ENCODE data around the gene GBP7.
"Not testable (repeated sequence)": the region's sequence is repeated elsewhere in the genome, so short reads cannot be mapped to it uniquely, and the experiment has no call there.

GBP7 gene

DNA sequence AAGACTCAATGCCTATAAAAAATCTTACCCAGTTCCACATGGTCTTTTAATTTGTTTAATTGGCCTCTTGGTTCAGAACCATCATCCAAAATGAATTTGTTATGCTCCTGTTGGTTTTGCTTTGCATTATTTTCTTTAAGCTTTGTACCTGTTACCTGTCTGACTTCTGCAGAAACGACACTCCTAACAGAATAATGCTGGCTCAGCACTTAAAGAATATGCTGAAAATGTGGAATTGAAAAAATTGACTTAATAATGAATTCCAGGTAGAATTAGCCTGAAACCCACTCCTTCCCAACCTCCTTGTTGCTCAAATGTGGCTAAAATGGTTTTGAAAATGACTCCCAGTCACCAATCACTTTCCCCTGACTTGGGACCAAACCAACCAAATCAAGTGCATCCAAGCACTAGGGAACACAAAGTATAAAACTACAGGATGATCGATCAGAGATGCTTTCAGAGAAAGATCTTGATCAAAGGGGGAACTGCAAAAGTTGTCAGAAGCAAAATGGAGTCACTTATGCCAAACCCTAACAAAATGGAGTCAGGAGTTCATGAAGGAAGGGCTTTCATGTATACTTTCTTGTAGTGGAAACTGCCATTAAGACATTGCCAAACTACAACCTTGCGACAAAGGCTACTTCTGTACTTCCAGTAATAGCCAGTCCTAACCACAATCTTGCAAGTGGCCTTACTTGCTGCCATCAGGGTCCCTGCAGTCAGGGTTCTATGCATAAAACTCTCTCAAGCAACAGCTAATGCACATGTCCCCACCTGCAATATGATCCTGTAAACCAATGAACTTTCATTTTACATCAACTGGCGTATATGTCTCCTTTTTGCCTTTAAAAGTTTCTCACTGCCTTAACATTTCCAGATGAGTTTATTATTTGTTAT is 5.4 kb downstream of the GBP7 start:
- DNase-seq (ENCODE audit: low spot score) = no peak

GRCh38 chr1:89169166-89169565 is 6.6 kb downstream of the GBP7 start:
- no peak for DNase-seq (ENCODE audit: low spot score)

DNA sequence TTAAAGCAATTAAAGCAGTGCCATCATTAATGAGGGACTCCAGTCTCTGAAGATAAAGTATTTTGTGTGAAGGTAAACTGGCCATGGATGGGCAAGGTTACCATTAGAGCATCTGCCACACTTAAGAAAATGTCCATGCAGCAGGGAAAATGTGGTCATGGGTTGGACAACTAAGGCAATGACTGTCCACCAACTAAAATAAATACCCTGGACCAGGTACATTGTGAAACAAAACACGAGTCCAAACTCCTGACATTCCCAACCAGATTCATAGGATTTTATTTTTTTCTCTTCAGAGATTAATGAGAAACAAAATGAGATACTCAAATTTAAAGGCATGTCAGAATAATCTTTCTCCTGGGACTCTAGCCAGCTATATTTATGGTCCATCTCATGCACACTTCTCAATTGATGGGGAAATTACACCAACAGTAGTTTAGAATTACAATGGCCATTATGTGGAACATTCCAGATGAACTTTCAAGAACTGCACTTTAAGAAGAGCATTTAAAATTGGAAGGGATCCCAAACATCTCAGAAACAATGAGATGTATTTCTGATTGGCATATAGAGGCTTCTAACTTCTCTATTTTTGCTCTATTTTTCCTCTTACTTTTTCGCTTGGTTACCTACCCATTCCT is 8.1 kb downstream of the GBP7 start:
- no peak for DNase-seq (ENCODE audit: low spot score)

DNA sequence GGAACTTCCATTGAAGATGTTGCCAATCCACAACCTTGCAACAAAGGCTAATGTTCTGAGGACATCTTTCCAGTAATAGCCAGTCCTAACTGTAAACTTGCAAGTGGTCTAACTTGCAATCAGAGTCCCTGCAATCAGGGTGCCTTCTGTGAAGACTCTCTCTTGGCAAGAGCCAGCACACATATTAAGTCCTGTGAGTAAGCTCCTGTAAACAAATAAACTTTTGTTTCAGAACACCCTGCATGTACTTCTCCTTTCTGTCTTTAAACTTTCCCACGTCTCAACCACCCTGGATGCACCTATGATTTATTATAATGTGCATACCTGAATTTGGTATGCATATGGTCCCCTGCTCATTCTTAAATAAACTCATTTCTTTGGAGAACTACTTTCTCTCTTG is 9.1 kb downstream of the GBP7 start:
- DNase-seq (ENCODE audit: low spot score) = no peak

DNA sequence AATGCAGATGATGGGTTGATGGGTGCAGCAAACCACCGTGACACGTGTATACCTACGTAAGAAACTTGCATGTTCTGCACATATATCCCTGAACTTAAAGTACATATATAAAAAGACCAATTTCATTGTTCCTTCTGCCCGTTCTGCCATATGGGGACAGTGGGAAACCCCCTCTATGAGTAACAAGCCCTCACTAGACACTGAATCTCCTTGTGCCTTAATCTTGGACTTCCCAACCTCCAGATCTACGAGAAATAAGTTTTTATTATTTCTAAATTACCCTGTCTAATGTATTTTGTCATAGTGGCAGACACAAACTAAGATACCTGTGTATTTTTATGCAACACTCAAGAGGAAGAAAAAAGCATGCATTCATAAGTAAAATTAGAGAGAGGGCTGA is 10.0 kb downstream of the GBP7 start:
- DNase-seq (ENCODE audit: low spot score) = no peak

GRCh38 chr1:89151047-89151446 is 24.8 kb downstream of the GBP7 start:
- no peak for DNase-seq (ENCODE audit: low spot score)

GRCh38 chr1:89149976-89150375 is 25.8 kb downstream of the GBP7 start:
- DNase-seq (ENCODE audit: low spot score) = no peak

- DNase-seq (ENCODE audit: low spot score) = no peak
Measured at GRCh38 chr1:89149229-89149628, 26.6 kb downstream of the GBP7 start.

DNA sequence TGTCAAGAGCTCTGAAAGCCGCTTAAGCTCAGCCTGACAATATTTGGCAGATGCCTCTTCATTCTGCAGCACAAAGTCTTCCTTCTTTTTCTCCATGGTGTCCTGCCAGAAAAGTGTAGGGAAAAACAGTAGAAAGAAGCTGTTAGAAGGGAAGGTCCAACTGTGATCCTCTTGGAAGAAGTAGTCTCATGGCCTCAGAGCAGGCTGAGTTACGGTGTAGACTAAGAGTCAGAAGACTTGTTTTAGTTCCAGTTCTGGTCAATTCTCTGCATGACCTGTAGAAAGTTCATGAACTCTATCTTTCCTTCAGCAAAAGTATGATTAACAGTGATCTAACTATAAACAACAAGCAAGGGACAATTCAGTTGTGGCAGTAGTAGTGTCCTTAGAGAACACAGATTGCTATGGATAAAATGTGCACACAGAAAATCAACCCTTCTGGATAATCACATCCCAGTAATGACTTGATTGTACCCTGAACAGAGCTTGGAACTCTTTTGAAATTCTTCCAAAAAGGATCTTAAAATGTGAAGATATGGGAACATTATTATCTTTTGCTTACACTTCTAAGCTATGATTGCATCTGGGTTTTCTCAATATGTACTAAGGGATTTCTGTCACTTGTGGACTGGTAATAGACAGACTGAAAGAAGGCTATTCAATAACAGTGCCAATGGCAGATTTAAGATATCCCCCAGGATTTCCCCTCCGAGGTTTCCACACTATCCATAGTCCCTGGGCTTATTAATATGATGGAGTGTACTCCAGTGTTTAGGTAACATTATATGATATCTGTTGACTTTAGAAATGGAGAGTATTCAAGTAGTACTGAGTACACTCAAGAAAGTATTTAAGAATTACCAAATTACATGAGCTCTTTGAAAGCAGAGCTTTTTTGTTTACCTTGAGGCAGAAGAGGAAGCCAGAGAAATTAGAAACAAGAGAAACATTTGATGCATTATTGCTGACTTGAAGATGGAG is 27.8 kb downstream of the GBP7 start:
- no peak for DNase-seq (ENCODE audit: low spot score)

GRCh38 chr1:89146721-89147120 is 29.1 kb downstream of the GBP7 start:
- no peak for DNase-seq (ENCODE audit: low spot score)

GRCh38 chr1:89143484-89143883 is 32.3 kb downstream of the GBP7 start:
- no peak for DNase-seq (ENCODE audit: low spot score)

DNA sequence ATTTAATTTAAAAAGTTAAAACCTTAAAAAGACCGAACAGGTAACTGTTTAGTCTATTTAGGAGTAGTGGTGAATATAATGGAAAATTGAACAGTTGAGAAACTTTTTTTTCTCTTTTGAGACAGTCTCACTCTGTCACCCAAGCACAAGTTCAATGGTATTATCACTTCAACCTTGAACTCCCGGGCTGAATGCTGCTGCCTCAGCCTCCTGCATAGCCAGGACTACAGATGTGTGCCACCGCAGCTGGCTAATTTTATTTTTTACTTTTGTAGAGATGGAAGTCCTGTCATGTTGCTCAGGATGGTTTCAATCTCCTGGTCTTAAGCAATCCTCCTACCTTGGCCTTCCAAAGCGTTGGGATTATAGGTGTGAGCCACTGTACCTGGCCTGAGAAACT is 33.6 kb downstream of the GBP7 start:
- no peak for DNase-seq (ENCODE audit: low spot score)

- no peak for DNase-seq (ENCODE audit: low spot score)
Measured at GRCh38 chr1:89133747-89134146, 42.1 kb downstream of the GBP7 start.

DNA sequence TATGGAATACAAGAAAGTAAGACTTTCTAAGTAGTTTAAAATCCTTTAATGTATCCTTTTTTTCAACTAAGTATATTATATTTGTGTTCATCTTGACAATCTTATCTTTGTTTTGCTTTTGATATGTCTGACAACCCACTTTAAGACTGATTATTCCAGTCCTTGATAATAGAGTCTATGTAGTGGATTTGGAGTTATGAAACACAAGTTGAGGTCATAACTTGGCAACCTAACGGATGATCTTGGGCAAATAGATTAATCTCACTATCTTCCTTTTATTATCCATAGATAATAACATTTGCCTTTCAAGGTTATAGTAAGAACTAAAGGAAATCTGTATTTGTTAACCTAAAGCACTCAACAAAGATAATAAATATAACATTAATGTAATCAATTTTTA is 45.1 kb downstream of the GBP7 start:
- DNase-seq (ENCODE audit: low spot score) = no peak

DNA sequence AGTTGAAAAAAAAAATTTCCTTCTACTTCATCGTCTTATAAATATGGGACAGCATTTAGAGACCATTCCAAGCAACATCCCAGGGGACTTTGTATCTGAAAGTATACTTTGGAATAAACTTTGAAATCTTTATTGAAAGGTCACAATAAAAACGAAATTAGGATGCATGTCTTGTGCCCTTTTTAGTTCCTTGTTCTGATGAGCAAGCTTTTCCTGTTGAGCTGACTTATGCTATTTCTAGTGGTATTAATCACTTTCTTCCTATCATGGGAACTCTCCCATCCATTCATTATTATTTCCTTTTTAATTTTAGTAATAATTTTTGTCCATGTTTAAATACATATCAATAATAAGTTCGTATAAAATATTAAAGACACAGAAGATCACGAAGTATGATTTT is 45.9 kb downstream of the GBP7 start:
- DNase-seq (ENCODE audit: low spot score) = no peak

GRCh38 chr1:89128003-89128458 is 47.8 kb downstream of the GBP7 start:
- DNase-seq (ENCODE audit: low spot score) = not testable (repeated sequence)

DNA sequence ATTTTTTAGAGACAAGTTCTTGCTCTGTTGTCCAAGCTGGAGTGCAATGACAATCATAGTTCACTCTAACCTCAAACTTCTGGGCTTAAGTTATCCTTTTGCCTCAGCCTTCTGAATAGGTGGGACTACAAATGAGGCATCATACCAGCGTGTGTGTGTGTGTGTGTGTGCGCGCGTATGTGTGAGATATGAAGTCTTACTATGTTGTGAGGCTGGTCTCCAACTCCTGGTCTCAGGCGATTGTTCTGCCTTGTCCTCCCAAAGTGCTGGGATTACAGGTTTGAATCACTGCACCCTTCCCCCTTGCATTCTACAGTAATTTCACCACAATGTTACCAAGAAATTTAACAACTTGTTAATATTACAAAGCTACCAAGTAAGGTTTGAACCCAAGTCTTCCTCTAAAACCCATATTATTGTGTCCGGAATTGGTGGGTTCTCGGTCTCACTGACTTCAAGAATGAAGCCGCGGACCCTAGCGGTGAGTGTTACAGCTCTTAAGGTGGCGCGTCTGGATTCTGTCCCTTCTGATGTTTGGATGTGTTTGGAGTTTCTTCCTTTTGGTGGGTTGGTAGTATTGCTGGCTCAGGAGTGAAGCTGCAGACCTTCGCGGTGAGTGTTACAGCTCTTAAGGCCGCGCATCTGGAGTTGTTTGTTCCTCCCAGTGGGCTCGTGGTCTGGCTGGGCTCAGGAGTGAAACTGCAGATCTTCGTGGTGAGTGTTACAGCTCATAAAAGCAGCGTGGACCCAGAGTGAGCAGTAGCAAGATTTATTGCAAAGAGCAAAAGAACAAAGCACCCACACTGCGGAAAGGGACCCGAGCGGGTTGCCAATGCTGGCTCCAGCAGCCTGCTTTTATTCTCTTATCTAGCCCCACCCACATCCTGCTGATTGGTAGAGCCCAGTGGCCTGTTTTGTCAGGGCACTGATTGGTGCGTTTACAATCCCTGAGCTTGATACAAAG is 48.9 kb downstream of the GBP7 start:
- DNase-seq (ENCODE audit: low spot score) = not testable (repeated sequence)

DNA sequence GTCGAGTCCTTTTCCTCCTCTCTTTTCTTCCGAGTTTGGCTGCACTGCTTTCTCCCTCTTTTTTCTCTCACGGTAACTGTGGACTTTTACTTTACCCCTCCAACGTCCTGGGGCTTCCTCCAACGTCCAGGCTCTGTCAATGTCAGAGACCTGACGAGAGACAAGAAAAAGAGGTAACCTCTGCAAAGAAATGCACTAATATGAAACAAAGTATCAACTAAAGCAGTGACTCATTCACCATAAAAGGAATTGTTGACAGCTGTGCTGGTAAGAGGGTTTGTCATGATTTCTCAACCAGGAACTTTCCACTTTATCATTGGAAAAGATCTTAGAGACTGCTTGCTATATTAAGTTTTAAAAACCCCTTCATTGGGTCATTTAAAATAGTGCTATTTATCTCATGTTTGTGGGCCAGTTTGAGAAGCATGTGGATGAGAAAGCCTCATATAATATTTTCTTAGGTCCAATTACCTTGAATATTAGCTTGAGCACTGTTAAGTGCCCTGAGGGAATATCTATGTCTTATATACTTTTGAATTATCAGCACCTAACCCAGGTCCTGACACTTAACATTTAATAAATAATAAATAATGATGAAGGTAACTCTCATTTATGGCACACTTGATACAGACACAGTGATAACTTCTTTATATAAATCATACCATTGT is 49.8 kb downstream of the GBP7 start, which contains the start of gene GBP2:
TSS of gene GBP2 (minus strand) at position 202 of the 668 bp plus-strand sequence. CDS start 4,148 bp downstream, outside the sequence.
- peak; percentile 34 for DNase-seq (ENCODE audit: low spot score)

GRCh38 chr1:89125240-89125912 is 50.4 kb downstream of the GBP7 start:
- DNase-seq (ENCODE audit: low spot score) = no peak

DNA sequence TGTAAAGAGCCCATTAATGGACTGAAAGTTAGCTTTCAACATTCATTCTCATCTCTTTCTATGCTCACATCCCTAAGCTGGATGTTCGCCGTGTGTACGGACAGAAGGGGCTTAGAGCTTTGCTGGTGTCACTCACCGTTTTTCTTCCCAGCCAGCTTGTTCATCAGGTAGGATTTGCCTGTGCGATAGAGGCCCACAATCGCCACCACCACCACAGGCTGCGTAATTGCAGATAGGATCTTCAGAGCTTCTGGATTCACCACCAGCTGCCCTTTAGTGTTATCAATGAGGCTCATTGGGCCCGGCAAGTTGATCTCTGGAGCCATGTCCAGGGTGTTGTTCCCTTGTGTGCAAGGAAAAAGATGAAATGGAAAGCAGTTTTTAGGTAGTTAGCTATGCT is 54.2 kb downstream of the GBP7 start:
- DNase-seq (ENCODE audit: low spot score) = no peak

Measured in HuH-7 (cell line).